ENCODE results near the gene OGG1. TPM values are rescaled to one million over a fixed set of nuclear protein-coding genes. Genes with fewer than 3 reads are reported as not detected.
"Not testable (repeated sequence)": the region's sequence is repeated elsewhere in the genome, so short reads cannot be mapped to it uniquely, and the experiment has no call there.

Gene OGG1
- total RNA-seq, 1 experiment from 2014 or later, result 21.8 TPM

GRCh38 chr3:9769426-9770275 lies 19.9 kb downstream of the OGG1 start, which contains the start of gene CAMK1:
CAMK1 (minus strand) TSS chr3:9769947; CDS start chr3:9767749, 2,198 bp downstream.
- no peak for TF ChIP-seq CTCF (IDR thresholded peaks at IDR 0.05; ENCODE audit: unreplicated experiment)
- DNase-seq, result peak; percentile 73
- CTCF ChIA-PET, result no interaction called here
- peak within 1 kb of the TSS; percentile 73 for H3K4me3 Mint-ChIP-seq (ENCODE audit: low read depth, unreplicated experiment)
- H3K36me3 Mint-ChIP-seq (ENCODE audit: insufficient read depth, unreplicated experiment), result peaks cover 27% of the 10 kb centered on the region
- intact Hi-C loops (cut with micrococcal nuclease; ENCODE audit: unreplicated experiment), result no loop called here
- H3K27ac Mint-ChIP-seq (ENCODE audit: unreplicated experiment), result peak within 1 kb of the TSS; percentile 68
- H3K27me3 Mint-ChIP-seq (ENCODE audit: unreplicated experiment), result no peaks in the 10 kb centered on the region
- BruUV-seq (replicated peaks), result no TSS peak
- peaks cover 20% of the 10 kb centered on the region for H3K4me1 Mint-ChIP-seq (ENCODE audit: low read depth, unreplicated experiment)
- H3K9me3 Mint-ChIP-seq (ENCODE audit: low read depth, unreplicated experiment), result no peaks in the 10 kb centered on the region

- no peaks in the 10 kb centered on the region for H3K9me3 Mint-ChIP-seq (ENCODE audit: low read depth, unreplicated experiment)
- H3K27ac Mint-ChIP-seq (ENCODE audit: unreplicated experiment), result peak overlapping the region; percentile 1
- peak overlapping the region; percentile 73 for H3K4me3 Mint-ChIP-seq (ENCODE audit: low read depth, unreplicated experiment)
- intact Hi-C loops (cut with micrococcal nuclease; ENCODE audit: unreplicated experiment), result no loop called here
- peaks cover 20% of the 10 kb centered on the region for H3K4me1 Mint-ChIP-seq (ENCODE audit: low read depth, unreplicated experiment)
- TF ChIP-seq CTCF (IDR thresholded peaks at IDR 0.05; ENCODE audit: unreplicated experiment), result no peak
- DNase-seq, result peak; percentile 29
- H3K27me3 Mint-ChIP-seq (ENCODE audit: unreplicated experiment), result no peaks in the 10 kb centered on the region
- no TSS peak for BruUV-seq (replicated peaks)
- H3K36me3 Mint-ChIP-seq (ENCODE audit: insufficient read depth, unreplicated experiment), result peaks cover 27% of the 10 kb centered on the region
- CTCF ChIA-PET, result no interaction called here
These were observed 20.6 kb downstream of the OGG1 start for GRCh38 chr3:9770276-9770812.

GRCh38 chr3:9771007-9771406 lies 21.3 kb downstream of the OGG1 start:
- peak overlapping the region; percentile 1 for H3K27ac Mint-ChIP-seq (ENCODE audit: unreplicated experiment)
- peaks cover 27% of the 10 kb centered on the region for H3K36me3 Mint-ChIP-seq (ENCODE audit: insufficient read depth, unreplicated experiment)
- CTCF ChIA-PET; H3K9me3 Mint-ChIP-seq (ENCODE audit: low read depth, unreplicated experiment); intact Hi-C loops (cut with micrococcal nuclease; ENCODE audit: unreplicated experiment); BruUV-seq (replicated peaks); DNase-seq; H3K27me3 Mint-ChIP-seq (ENCODE audit: unreplicated experiment): not testable (repeated sequence)
- peak overlapping the region; percentile 73 for H3K4me3 Mint-ChIP-seq (ENCODE audit: low read depth, unreplicated experiment)
- H3K4me1 Mint-ChIP-seq (ENCODE audit: low read depth, unreplicated experiment), result peaks cover 20% of the 10 kb centered on the region

GRCh38 chr3:9776896-9777693 lies 27.3 kb downstream of the OGG1 start:
- no peak overlapping the region for H3K4me3 Mint-ChIP-seq (ENCODE audit: low read depth, unreplicated experiment)
- no peak for TF ChIP-seq CTCF (IDR thresholded peaks at IDR 0.05; ENCODE audit: unreplicated experiment)
- H3K27me3 Mint-ChIP-seq (ENCODE audit: unreplicated experiment), result no peaks in the 10 kb centered on the region
- DNase-seq, result no peak
- H3K27ac Mint-ChIP-seq (ENCODE audit: unreplicated experiment), result no peak overlapping the region
- peaks cover 9% of the 10 kb centered on the region for H3K36me3 Mint-ChIP-seq (ENCODE audit: insufficient read depth, unreplicated experiment)
- intact Hi-C loops (cut with micrococcal nuclease; ENCODE audit: unreplicated experiment), result no loop called here
- H3K4me1 Mint-ChIP-seq (ENCODE audit: low read depth, unreplicated experiment), result no peaks in the 10 kb centered on the region
- BruUV-seq (replicated peaks), result no TSS peak
- CTCF ChIA-PET, result interaction anchor here (0.7 kb wide), 1 partner anchor 166 kb away, joined by 3 read pairs; no protein-coding TSS in a partner anchor
- H3K9me3 Mint-ChIP-seq (ENCODE audit: low read depth, unreplicated experiment), result no peaks in the 10 kb centered on the region
